ENCODE results near the gene UFD1. TPM values are rescaled to one million over a fixed set of nuclear protein-coding genes. Genes with fewer than 3 reads are reported as not detected.
"Not testable (repeated sequence)": the region's sequence is repeated elsewhere in the genome, so short reads cannot be mapped to it uniquely, and the experiment has no call there.

UFD1 gene
- total and polyA plus RNA-seq, 2 donors from 2014 or later: 56.2 to 67.8 TPM

GRCh38 chr22:19447330-19448075 is 31.5 kb downstream of the UFD1 start, which contains the start of gene C22orf39:
Gene C22orf39, minus strand, starts transcription at chr22:19447711. Its CDS starts 23 bp downstream, at chr22:19447688.
- Histone ChIP-seq H3K9me3 (ENCODE audit: control insufficient read depth in 2 of 3, insufficient read depth in 1 of 3, low read length in 3 of 3) (no peaks in the 10 kb centered on the region), H3K27ac (ENCODE audit: low read depth in 2 of 2, low read length in 2 of 2) (peak within 1 kb of the TSS; percentile 85 to 86), H3K4me3 (ENCODE audit: low read length in 3 of 3) (peak within 1 kb of the TSS; percentile 93 to 96 (median 96)), H3K36me3 (ENCODE audit: control insufficient read depth in 2 of 3, insufficient read depth in 3 of 3, low read length in 3 of 3) (peaks cover 3 to 10% (median 5%) of the 10 kb centered on the region in 3 donors), H3K9ac (ENCODE audit: low read length in 3 of 3) (peak within 1 kb of the TSS; percentile 85 to 92 (median 90)), H3K4me1 (ENCODE audit: control insufficient read depth in 2 of 3, insufficient read depth in 2 of 3, low read depth in 1 of 3, low read length in 3 of 3) (peaks cover 0 to 18% (median 0%) of the 10 kb centered on the region in 3 donors), H3K27me3 (ENCODE audit: control insufficient read depth, insufficient read depth, low read length) (no peaks in the 10 kb centered on the region)
- intact Hi-C loops (cut with DNase I): no loop called here
- no peak for TF ChIP-seq CTCF (IDR thresholded peaks at IDR 0.05; ENCODE audit: borderline replicate concordance, extremely low read depth, insufficient read depth)
- DNase-seq (peak; percentile 94 to 98 (median 96)), FAIRE-seq (peak; percentile 52)

DNA sequence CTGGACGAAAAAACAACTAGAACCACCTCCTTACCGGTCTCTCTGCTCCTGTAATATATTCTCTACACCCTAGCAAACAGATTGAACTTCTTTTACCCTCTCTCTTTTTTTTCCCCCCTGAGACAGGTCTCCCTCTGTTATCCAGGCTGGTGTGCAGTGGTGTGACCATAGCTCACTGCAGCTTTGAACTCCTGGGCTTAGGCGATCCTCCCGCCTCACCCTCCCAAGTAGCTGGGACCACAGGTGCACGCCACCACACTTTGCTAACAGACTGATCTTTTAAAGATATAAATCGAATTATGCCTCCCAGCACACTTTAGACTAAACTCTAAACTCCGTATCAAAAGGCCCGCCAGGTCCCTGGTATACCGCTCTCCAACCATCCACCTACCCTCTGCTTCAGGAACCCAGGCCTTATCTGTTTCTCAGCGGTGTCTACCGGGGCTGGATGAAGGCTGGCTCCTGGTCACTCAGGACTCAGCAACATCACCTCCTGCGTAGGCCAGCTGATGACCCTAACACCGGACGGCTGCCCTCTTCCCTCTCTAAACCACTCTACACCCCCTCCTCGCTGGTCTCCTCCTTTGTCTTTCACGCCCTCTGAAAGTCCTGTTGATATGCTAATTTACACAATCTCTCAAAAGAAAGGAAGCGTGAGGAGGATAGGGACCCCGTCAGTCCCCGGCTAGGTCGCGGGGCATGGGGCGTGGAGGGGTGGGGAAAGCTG is 32.2 kb downstream of the UFD1 start:
- no peak for TF ChIP-seq CTCF (IDR thresholded peaks at IDR 0.05; ENCODE audit: borderline replicate concordance, extremely low read depth, insufficient read depth)
- intact Hi-C loops (cut with DNase I): no loop called here
- Histone ChIP-seq H3K27me3 (ENCODE audit: control insufficient read depth, insufficient read depth, low read length) (no peaks in the 10 kb centered on the region), H3K9ac (ENCODE audit: low read length in 3 of 3) (peak overlapping the region; percentile 44 to 90 (median 50)), H3K4me1 (ENCODE audit: control insufficient read depth in 2 of 3, insufficient read depth in 2 of 3, low read depth in 1 of 3, low read length in 3 of 3) (peaks cover 0 to 18% (median 0%) of the 10 kb centered on the region in 3 donors), H3K4me3 (ENCODE audit: low read length in 3 of 3) (peak overlapping the region; percentile 76 to 96 (median 93)), H3K9me3 (ENCODE audit: control insufficient read depth in 2 of 3, insufficient read depth in 1 of 3, low read length in 3 of 3) (no peaks in the 10 kb centered on the region), H3K36me3 (ENCODE audit: control insufficient read depth in 2 of 3, insufficient read depth in 3 of 3, low read length in 3 of 3) (peaks cover 3 to 8% (median 5%) of the 10 kb centered on the region in 3 donors), H3K27ac (ENCODE audit: low read depth in 2 of 2, low read length in 2 of 2) (peak overlapping the region; percentile 85 to 86)
- FAIRE-seq (no peak), DNase-seq (peak in 1 of 5 donors; percentile 4)

DNA sequence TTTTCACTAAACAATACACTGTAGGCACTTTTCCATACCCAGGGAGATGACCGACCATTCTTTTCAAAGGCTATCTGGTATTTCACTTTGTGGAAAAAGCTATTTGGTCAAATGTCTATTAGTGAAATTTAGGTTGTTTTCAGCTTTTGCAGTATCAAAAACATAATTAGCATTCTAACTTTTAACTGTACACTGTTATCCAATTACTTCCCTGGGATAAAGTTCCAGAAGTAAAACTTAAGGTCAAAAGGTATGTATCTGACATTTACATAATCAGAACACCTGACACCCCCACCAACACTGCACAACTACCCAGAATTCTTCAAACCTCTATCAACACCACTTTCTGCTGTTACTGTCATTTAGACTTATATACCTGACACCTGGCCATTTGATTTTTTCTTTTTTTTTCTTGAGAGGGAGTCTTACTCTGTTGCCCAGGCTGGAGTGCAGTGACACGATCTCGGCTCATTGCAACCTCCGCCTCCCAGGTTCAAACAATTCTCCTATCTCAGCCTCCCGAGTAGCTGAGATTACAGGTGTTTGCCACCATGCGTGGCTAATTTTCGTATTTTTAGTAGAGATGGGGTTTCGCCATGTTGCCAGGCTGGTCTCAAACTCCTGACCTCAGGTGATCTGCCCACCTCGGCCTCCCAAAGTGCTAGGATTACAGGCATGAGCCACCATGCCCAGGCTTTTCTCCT is 33.6 kb downstream of the UFD1 start:
- H3K36me3 ChIP-seq (ENCODE audit: control insufficient read depth in 2 of 3, insufficient read depth in 3 of 3, low read length in 3 of 3); H3K9ac ChIP-seq (ENCODE audit: low read length in 3 of 3); FAIRE-seq; H3K4me3 ChIP-seq (ENCODE audit: low read length in 3 of 3); intact Hi-C loops (cut with DNase I); DNase-seq; H3K27me3 ChIP-seq (ENCODE audit: control insufficient read depth, insufficient read depth, low read length); H3K27ac ChIP-seq (ENCODE audit: low read depth in 2 of 2, low read length in 2 of 2); H3K9me3 ChIP-seq (ENCODE audit: control insufficient read depth in 2 of 3, insufficient read depth in 1 of 3, low read length in 3 of 3): not testable (repeated sequence)
- peaks cover 0 to 18% (median 0%) of the 10 kb centered on the region in 3 donors for H3K4me1 ChIP-seq (ENCODE audit: control insufficient read depth in 2 of 3, insufficient read depth in 2 of 3, low read depth in 1 of 3, low read length in 3 of 3)

Data from kidney (tissue), 14 donors.